IMR-90 (cell line): Measurements from ENCODE around the gene TEC. TPM values are rescaled to one million over a fixed set of nuclear protein-coding genes. Genes with fewer than 3 reads are reported as not detected.

Experiments
- ATAC-seq: fragments of 200-7000 bp; cut with Tn5 transposase; 2 replicates; pipeline ENCODE4 v1.9.1; 2020; ENCODE audit warnings: low read depth, mild to moderate bottlenecking, moderate library complexity
- BruUV-seq: library from RNA; stranded (reverse); fragments of 400-500 nt; replicated peaks from 2 replicates; lab custom pipeline; 2021; lab: Mats Ljungman, UMichigan
- CTCF ChIA-PET: fragments of 300-600 bp; formaldehyde crosslinking; extraction: SDS; loops from one replicate; lab custom pipeline; 2021; ENCODE audit warnings: antibody characterized with exemption; lab: Yijun Ruan, JAX
- POLR2A ChIA-PET: fragments of 300-600 bp; sonication (Branson Sonifier 250); formaldehyde crosslinking; loops from one replicate; lab custom pipeline; 2022; ENCODE audit warnings: antibody characterized with exemption; ENCODE audit not compliant: unreplicated experiment; lab: Charles Lee
- DNase-seq: peaks from one replicate; pipeline ENCODE4 v3.0.0; 2013
- H2AFZ ChIP-seq: replicated peaks from 2 replicates; pipeline ENCODE3; 2013; ENCODE audit warnings: low read length, mild to moderate bottlenecking; ENCODE audit not compliant: poor library complexity
- H2AK5ac ChIP-seq: 2 replicates; pipeline ENCODE4 v1.6.1; 2013; ENCODE audit warnings: low read depth, low read length, inconsistent platforms
- H2AK9ac ChIP-seq: replicated peaks from 2 replicates; pipeline ENCODE3; 2013; ENCODE audit warnings: mild to moderate bottlenecking, low read depth, low read length, moderate library complexity; ENCODE audit not compliant: poor library complexity
- H2BK120ac ChIP-seq: 2 replicates; pipeline ENCODE4 v1.6.1; 2013; ENCODE audit warnings: low read depth, low read length, inconsistent platforms
- H2BK15ac ChIP-seq: 3 replicates; pipeline ENCODE4 v1.6.1; 2013; ENCODE audit warnings: low read depth, low read length, inconsistent platforms
- H2BK20ac ChIP-seq: 2 replicates; pipeline ENCODE4 v1.6.1; 2013; ENCODE audit warnings: low read depth, mild to moderate bottlenecking, inconsistent platforms, low read length, moderate library complexity
- H2BK5ac ChIP-seq: 2 replicates; pipeline ENCODE4 v1.6.1; 2013; ENCODE audit warnings: mild to moderate bottlenecking, low read depth, low read length, inconsistent platforms; ENCODE audit not compliant: poor library complexity, severe bottlenecking
- H3K14ac ChIP-seq: replicated peaks from 2 replicates; pipeline ENCODE4 v1.6.1; 2013; ENCODE audit warnings: low read depth, low read length, inconsistent platforms
- H3K18ac ChIP-seq: 2 replicates; pipeline ENCODE4 v1.6.1; 2013; ENCODE audit warnings: low read depth, low read length, control low read depth
- H3K23ac ChIP-seq: 2 replicates; pipeline ENCODE4 v1.6.1; 2013; ENCODE audit warnings: low read depth, low read length, inconsistent platforms
- H3K27ac ChIP-seq: 2 replicates; pipeline ENCODE4 v1.5.1; 2013; ENCODE audit warnings: mild to moderate bottlenecking, control low read depth, low read length; ENCODE audit not compliant: insufficient read depth
- H3K27me3 ChIP-seq: 2 replicates; pipeline ENCODE4 v1.6.1; 2013; ENCODE audit warnings: low read length; ENCODE audit not compliant: control insufficient read depth, insufficient read depth
- H3K36me3 ChIP-seq: 2 replicates; pipeline ENCODE4 v1.6.1; 2013; ENCODE audit warnings: low read length, mixed read lengths; ENCODE audit not compliant: control insufficient read depth, insufficient read depth
- H3K4ac ChIP-seq: 2 replicates; pipeline ENCODE4 v1.6.1; 2013; ENCODE audit warnings: low read depth, low read length, inconsistent platforms
- H3K4me1 ChIP-seq: 2 replicates; pipeline ENCODE4 v1.6.1; 2013; ENCODE audit warnings: low read length, mixed read lengths; ENCODE audit not compliant: control insufficient read depth, insufficient read depth
- H3K4me2 ChIP-seq: 2 replicates; pipeline ENCODE4 v1.6.1; 2013; ENCODE audit warnings: low read depth, mild to moderate bottlenecking, control low read depth, low read length, moderate library complexity
- H3K4me3 ChIP-seq: 2 replicates; pipeline ENCODE4 v1.5.1; 2013; ENCODE audit warnings: low read depth, mild to moderate bottlenecking, control low read depth, low read length, moderate library complexity; ENCODE audit not compliant: insufficient read depth
- H3K56ac ChIP-seq: 2 replicates; pipeline ENCODE4 v1.6.1; 2013; ENCODE audit warnings: low read length, inconsistent platforms; ENCODE audit not compliant: insufficient read depth; ENCODE audit errors: extremely low read depth
- H3K79me1 ChIP-seq, 2 experiments: 2 replicates each; pipeline ENCODE4 v1.6.1; 2013; ENCODE audit warnings: low read length in 2 of 2, inconsistent platforms in 1 of 2, low read depth in 1 of 2
- H3K9ac ChIP-seq: 2 replicates; pipeline ENCODE4 v1.6.1; 2013; ENCODE audit warnings: low read depth, low read length, control low read depth
- H3K9me1 ChIP-seq: 2 replicates; pipeline ENCODE4 v1.6.1; 2013; ENCODE audit warnings: low read length, inconsistent platforms; ENCODE audit not compliant: insufficient read depth
- H3K9me3 ChIP-seq: 2 replicates; pipeline ENCODE4 v1.6.1; 2013; ENCODE audit warnings: low read length; ENCODE audit not compliant: control insufficient read depth, insufficient read depth
- H4K20me1 ChIP-seq: 2 replicates; pipeline ENCODE4 v1.6.1; 2013; ENCODE audit warnings: low read length, inconsistent platforms; ENCODE audit not compliant: insufficient read depth
- H4K5ac ChIP-seq: 2 replicates; pipeline ENCODE4 v1.6.1; 2013; ENCODE audit warnings: mild to moderate bottlenecking, low read depth, low read length, control low read depth
- H4K8ac ChIP-seq, 2 experiments: 2 replicates each; pipeline ENCODE4 v1.6.1; 2013; ENCODE audit warnings: low read depth in 2 of 2, low read length in 2 of 2, control low read depth in 1 of 2, inconsistent platforms in 1 of 2
- H4K91ac ChIP-seq: 2 replicates; pipeline ENCODE4 v1.6.1; 2013; ENCODE audit warnings: low read depth, low read length, inconsistent platforms; ENCODE audit not compliant: insufficient read depth
- CEBPB ChIP-seq: IDR thresholded peaks from 2 replicates; pipeline ENCODE4 v1.6.1; 2012; ENCODE audit warnings: low read depth, low read length, improper control_type of control experiment
- CTCF ChIP-seq: conservative IDR thresholded peaks from 2 replicates; pipeline ENCODE4 v1.5.1; 2012; ENCODE audit warnings: mild to moderate bottlenecking, low read depth, low read length, improper control_type of control experiment
- MAFK ChIP-seq: IDR thresholded peaks from 2 replicates; pipeline ENCODE4 v1.6.1; 2012; ENCODE audit warnings: low read depth, low read length, improper control_type of control experiment
- MXI1 ChIP-seq: IDR thresholded peaks from 2 replicates; pipeline ENCODE4 v1.6.1; 2012; ENCODE audit warnings: low read depth, mild to moderate bottlenecking, low read length, moderate library complexity, borderline replicate concordance
- NFE2L2 ChIP-seq: fragments of 150-350 bp; IDR thresholded peaks from 2 replicates; pipeline ENCODE4 v1.6.1; 2016; ENCODE audit warnings: low read depth, mild to moderate bottlenecking, low read length
- POLR2A ChIP-seq: IDR thresholded peaks from 2 replicates; pipeline ENCODE4 v1.6.1; 2012; ENCODE audit warnings: mild to moderate bottlenecking, low read depth, low read length
- RCOR1 ChIP-seq: IDR thresholded peaks from 2 replicates; pipeline ENCODE4 v1.6.1; 2012; ENCODE audit warnings: mild to moderate bottlenecking, low read length, improper control_type of control experiment; ENCODE audit not compliant: insufficient replicate concordance
- SMC3 ChIP-seq: fragments of 150-350 bp; IDR thresholded peaks from 2 replicates; pipeline ENCODE4 v1.6.1; 2016; ENCODE audit warnings: low read depth, mild to moderate bottlenecking, antibody characterized with exemption, low read length, moderate library complexity
- WGBS, 2 experiments: methylation state at CpG; one replicate each; pipeline versions ENCODE4 v1.1.5 to v1.1.7; 2013; ENCODE audit warnings: missing lambda C conversion rate in 2 of 2; ENCODE audit not compliant: insufficient read length in 1 of 2; ENCODE audit errors: extremely low coverage in 2 of 2; 5-methylcytosine and 5-hydroxymethylcytosine counted together
- dilution Hi-C: fragments of 300-500 bp; cut with HindIII; formaldehyde crosslinking; loops from one replicate; pipeline ENCODE4 v1.14.3; 2018; ENCODE audit warnings: low sequenced_read_pairs; ENCODE audit not compliant: unreplicated experiment
- in situ Hi-C: fragments of 300-500 bp; cut with MboI; formaldehyde crosslinking; loops from 3 replicates; pipeline ENCODE4 v1.14.3; 2019; ENCODE audit warnings: low sequenced_read_pairs, inconsistent platforms, mixed read lengths
- intact Hi-C: fragments of 100-400 bp; cut with micrococcal nuclease; formaldehyde crosslinking; loops from 2 replicates; pipeline ENCODE4 v1.10.0; 2022
- polyA plus RNA-seq, 3 experiments: library from polyadenylated mRNA; depleted of rRNA; stranded (reverse); fragments of >200 nt; gene quantifications; 2 replicates each; pipeline ENCODE4 v1.2.3, GENCODE V29; 2012; ENCODE audit warnings: low replicate concordance in 1 of 3
- total RNA-seq: library from RNA; depleted of rRNA; stranded (reverse); fragments of >200 nt; gene quantifications from 2 replicates; pipeline ENCODE4 v1.2.3, GENCODE V29; 2012

The TEC gene
- total and polyA plus RNA-seq, 2 of the 4 experiments (the other 2 are of a cell fraction), result 0.39 to 0.54 TPM

DNA sequence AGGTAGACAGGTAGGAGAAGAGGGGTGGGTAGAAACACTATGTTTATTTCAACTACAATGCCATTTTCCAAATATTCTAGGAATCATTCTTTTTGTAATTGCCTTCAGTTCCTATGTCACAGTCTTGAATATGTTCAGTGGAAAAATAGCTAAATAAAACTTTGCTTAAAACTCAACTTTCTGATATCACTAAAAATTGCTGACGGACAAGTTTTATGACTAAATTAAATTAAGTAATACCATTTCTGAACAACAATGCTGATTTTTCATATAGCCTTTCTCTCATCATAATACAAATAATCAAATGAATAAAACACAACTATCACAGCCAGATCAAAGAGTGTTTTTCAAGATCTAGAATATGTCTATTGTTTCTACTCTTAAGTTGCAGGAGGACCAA is 53.1 kb downstream of the TEC start:
- TF ChIP-seq CEBPB (no peak), NFE2L2 (no peak), SMC3 (no peak), MXI1 (no peak), POLR2A (no peak), RCOR1 (no peak), MAFK (peak; percentile 53; the same call in 1 of the 2 replicates), CTCF (no peak)
- no peaks in the 10 kb centered on the region for H4K20me1 ChIP-seq
- no peak for ATAC-seq
- H3K14ac ChIP-seq, result no peak overlapping the region
- no CpG with 5 or more reads among the region's 1 CpG for WGBS, 2 experiments
- no peak overlapping the region for H2BK5ac ChIP-seq
- BruUV-seq, result no TSS peak
- no peak overlapping the region for H3K56ac ChIP-seq
- POLR2A ChIA-PET, result no interaction called here
- H2BK15ac ChIP-seq, result no peak overlapping the region
- no peak overlapping the region for H3K27ac ChIP-seq
- no peak overlapping the region for H3K18ac ChIP-seq
- no peak overlapping the region for H3K9ac ChIP-seq
- no peak overlapping the region for H2BK120ac ChIP-seq
- no peaks in the 10 kb centered on the region for H3K4me1 ChIP-seq
- no peak for DNase-seq
- no peak overlapping the region for H2BK20ac ChIP-seq
- no peak overlapping the region for H4K5ac ChIP-seq
- intact Hi-C loops (no loop called here), dilution Hi-C loops (no loop called here), in situ Hi-C loops (no loop called here)
- no peak overlapping the region for H3K4ac ChIP-seq
- no peaks in the 10 kb centered on the region for H3K9me1 ChIP-seq
- H3K36me3 ChIP-seq, result no peaks in the 10 kb centered on the region
- no peak overlapping the region for H4K8ac ChIP-seq
- no peak overlapping the region for H3K4me2 ChIP-seq
- no peaks in the 10 kb centered on the region for H3K27me3 ChIP-seq
- no peak overlapping the region for H2AK5ac ChIP-seq
- H2AK9ac ChIP-seq, result no peak overlapping the region
- no peak overlapping the region for H3K4me3 ChIP-seq
- H3K79me1 ChIP-seq, result no peaks in the 10 kb centered on the region
- no peak overlapping the region for H3K23ac ChIP-seq
- H2AFZ ChIP-seq, result no peak overlapping the region
- H4K91ac ChIP-seq, result no peak overlapping the region
- H3K9me3 ChIP-seq, result no peaks in the 10 kb centered on the region
- CTCF ChIA-PET, result interaction anchor here (0.6 kb wide), 1 partner anchor 24 kb away, joined by 3 read pairs; no protein-coding TSS in a partner anchor
